Tibial nerve (tissue), 4 donors: ENCODE data around the gene WDR43. TPM values are rescaled to one million over a fixed set of nuclear protein-coding genes. Genes with fewer than 3 reads are reported as not detected.

Experiments used
- DNase-seq, 2 donors: peaks; one replicate each; pipeline ENCODE4 v3.0.0-alpha.2; 2019; ENCODE audit warnings: low spot score in 2 of 2
- H3K27ac ChIP-seq, 4 donors: fragments of 200-600 bp; sonication (generic) in 3 of 4; one replicate each; pipeline ENCODE4 v1.5.1; 2017 to 2019; ENCODE audit warnings: mild to moderate bottlenecking in 1 of 4
- H3K27me3 ChIP-seq, 2 donors: fragments of 200-600 bp; sonication (generic) in 1 of 2; one replicate each; pipeline versions ENCODE4 v1.5.1 to v1.6.0; 2017 to 2019
- H3K36me3 ChIP-seq, 3 donors: fragments of 200-600 bp; sonication (generic); one replicate each; pipeline ENCODE4 v1.5.1; 2018 to 2019
- H3K4me1 ChIP-seq, 4 donors: fragments of 200-600 bp; sonication (generic) in 3 of 4; one replicate each; pipeline ENCODE4 v1.5.1; 2017 to 2019
- H3K4me3 ChIP-seq, 4 donors: fragments of 200-600 bp; sonication (generic) in 3 of 4; one replicate each; pipeline ENCODE4 v1.5.1; 2017 to 2019; ENCODE audit warnings: mild to moderate bottlenecking in 1 of 4, moderate library complexity in 1 of 4
- H3K9me3 ChIP-seq, 4 donors: fragments of 200-600 bp; sonication (generic) in 3 of 4; one replicate each; pipeline ENCODE4 v1.5.1; 2017 to 2019
- EP300 ChIP-seq, 2 donors: sonication (generic); formaldehyde crosslinking; IDR thresholded peaks; one replicate each; pipeline ENCODE4 v1.6.1; 2017; ENCODE audit warnings: antibody characterized with exemption in 2 of 2, mild to moderate bottlenecking in 1 of 2
- POLR2A ChIP-seq, 2 donors: fragments of 450-650 bp; IDR thresholded peaks; one replicate each; pipeline ENCODE4 v1.6.1; 2017; ENCODE audit warnings: antibody characterized with exemption in 2 of 2, mild to moderate bottlenecking in 2 of 2, moderate library complexity in 2 of 2
- WGBS, 2 donors: methylation state at CpG; one replicate each; pipeline ENCODE4 v1.1.5; 2018; 5-methylcytosine and 5-hydroxymethylcytosine counted together
- total RNA-seq, 4 donors: library from RNA; depleted of rRNA; stranded (reverse); fragments of >200 nt; gene quantifications; one replicate each; pipeline ENCODE4 v1.1.0, GENCODE V29; 2016
- TF ChIP-seq, protein P1 (sequence below), 5 experiments: fragments of 200-600 bp in 3 of 5; fragments of 450-650 bp in 2 of 5; sonication (generic) in 3 of 5; IDR thresholded peaks; one replicate each; pipeline ENCODE4 v1.5.1; 2016 to 2019; ENCODE audit warnings: antibody characterized with exemption in 5 of 5, mild to moderate bottlenecking in 3 of 5, moderate library complexity in 2 of 5

The WDR43 gene
- total RNA-seq, 4 donors from 2014 or later: 32.2 to 57.6 (median 37.0) TPM

DNA sequence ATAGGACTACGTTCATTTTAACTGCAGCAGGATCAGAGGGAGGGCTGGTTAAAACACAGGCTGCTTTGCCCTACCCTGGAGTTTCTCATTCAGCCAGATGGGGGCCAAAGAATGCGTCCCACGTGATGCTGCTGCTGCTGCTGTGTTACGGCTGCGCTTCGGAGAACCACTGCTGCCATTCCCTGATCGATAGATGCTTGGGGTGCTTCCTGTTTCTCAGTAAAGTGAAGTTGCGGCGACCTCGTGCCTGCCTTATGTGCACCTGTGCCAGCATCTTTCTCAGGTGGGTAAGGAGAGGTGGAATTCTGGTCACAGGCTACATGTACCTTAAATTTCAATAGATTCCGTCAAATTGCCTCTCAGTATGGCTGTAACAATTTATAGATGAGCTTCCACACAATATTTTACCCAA is 62.0 kb downstream of the WDR43 start:
- no peak for TF ChIP-seq POLR2A (IDR thresholded peaks at IDR 0.05)
- TF ChIP-seq, protein P1, sequence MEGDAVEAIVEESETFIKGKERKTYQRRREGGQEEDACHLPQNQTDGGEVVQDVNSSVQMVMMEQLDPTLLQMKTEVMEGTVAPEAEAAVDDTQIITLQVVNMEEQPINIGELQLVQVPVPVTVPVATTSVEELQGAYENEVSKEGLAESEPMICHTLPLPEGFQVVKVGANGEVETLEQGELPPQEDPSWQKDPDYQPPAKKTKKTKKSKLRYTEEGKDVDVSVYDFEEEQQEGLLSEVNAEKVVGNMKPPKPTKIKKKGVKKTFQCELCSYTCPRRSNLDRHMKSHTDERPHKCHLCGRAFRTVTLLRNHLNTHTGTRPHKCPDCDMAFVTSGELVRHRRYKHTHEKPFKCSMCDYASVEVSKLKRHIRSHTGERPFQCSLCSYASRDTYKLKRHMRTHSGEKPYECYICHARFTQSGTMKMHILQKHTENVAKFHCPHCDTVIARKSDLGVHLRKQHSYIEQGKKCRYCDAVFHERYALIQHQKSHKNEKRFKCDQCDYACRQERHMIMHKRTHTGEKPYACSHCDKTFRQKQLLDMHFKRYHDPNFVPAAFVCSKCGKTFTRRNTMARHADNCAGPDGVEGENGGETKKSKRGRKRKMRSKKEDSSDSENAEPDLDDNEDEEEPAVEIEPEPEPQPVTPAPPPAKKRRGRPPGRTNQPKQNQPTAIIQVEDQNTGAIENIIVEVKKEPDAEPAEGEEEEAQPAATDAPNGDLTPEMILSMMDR (IDR thresholded peaks at IDR 0.05): peak in 2 of 5 experiments; percentile 13 to 15
- 11 to 20% methylated on average over 11 of the region's 11 CpGs for WGBS, 2 donors

DNA sequence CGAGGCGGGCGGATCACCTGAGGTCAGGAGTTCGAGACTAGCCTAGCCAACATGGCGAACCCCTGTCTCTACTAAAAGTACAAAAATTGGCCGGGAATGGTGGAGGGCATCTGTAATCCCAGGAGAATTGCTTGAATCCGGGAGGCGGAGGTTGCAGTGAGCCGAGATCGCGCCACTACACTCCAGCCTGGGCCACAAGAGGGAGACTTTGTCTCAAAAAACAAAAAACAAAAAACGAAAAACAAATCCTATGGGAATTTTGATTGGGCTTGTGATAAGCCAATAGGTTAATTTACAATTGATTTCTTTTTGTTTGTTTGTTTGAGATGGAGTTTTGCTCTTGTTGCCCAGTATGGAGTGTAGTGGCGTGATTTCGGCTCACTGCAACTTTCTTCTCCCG is 62.4 kb downstream of the WDR43 start:
- peaks cover 0 to 25% (median 14%) of the 10 kb centered on the region in 4 donors for H3K4me1 ChIP-seq
- no peaks in the 10 kb centered on the region for H3K9me3 ChIP-seq
- WGBS, 2 donors: 43 to 75% methylated on average over 15 of the region's 15 CpGs
- H3K36me3 ChIP-seq: no peaks in the 10 kb centered on the region
- H3K4me3 ChIP-seq: peak overlapping the region in 1 of 4 donors; percentile 24
- peak overlapping the region in 1 of 4 donors; percentile 9 for H3K27ac ChIP-seq
- TF ChIP-seq POLR2A (IDR thresholded peaks at IDR 0.05) (no peak), EP300 (IDR thresholded peaks at IDR 0.05) (no peak)
- TF ChIP-seq, protein P1 (IDR thresholded peaks at IDR 0.05): peak in 3 of 5 experiments; percentile 18 to 50 (median 29)
- no peaks in the 10 kb centered on the region for H3K27me3 ChIP-seq
- no peak for DNase-seq

More for the DNA sequence above, 62.0 kb downstream of the WDR43 start:
- peak overlapping the region in 1 of 4 donors; percentile 24 for H3K4me3 ChIP-seq
- H3K27me3 ChIP-seq: no peaks in the 10 kb centered on the region
- H3K9me3 ChIP-seq: no peaks in the 10 kb centered on the region
- DNase-seq: no peak
- no peaks in the 10 kb centered on the region for H3K36me3 ChIP-seq
- H3K4me1 ChIP-seq: peaks cover 0 to 30% (median 18%) of the 10 kb centered on the region in 4 donors
- peak overlapping the region in 1 of 4 donors; percentile 9 for H3K27ac ChIP-seq

GRCh38 chr2:28958689-28959088 is 64.2 kb downstream of the WDR43 start:
- Histone ChIP-seq H3K9me3 (no peaks in the 10 kb centered on the region), H3K4me3 (no peak overlapping the region), H3K27me3 (no peaks in the 10 kb centered on the region), H3K27ac (peak overlapping the region in 1 of 4 donors; percentile 63), H3K4me1 (peaks cover 0 to 10% (median 6%) of the 10 kb centered on the region in 4 donors), H3K36me3 (no peaks in the 10 kb centered on the region)
- DNase-seq: peak in 1 of 2 donors; percentile 68
- TF ChIP-seq EP300 (IDR thresholded peaks at IDR 0.05) (peak; percentile 15 to 42), POLR2A (IDR thresholded peaks at IDR 0.05) (no peak)
- TF ChIP-seq, protein P1 (IDR thresholded peaks at IDR 0.05): peak; percentile 51 to 89 (median 75)
- WGBS, 2 donors: 14 to 22% methylated on average over 8 to 9 of the region's 9 CpGs

- TF ChIP-seq, protein P1 (IDR thresholded peaks at IDR 0.05): no peak
- TF ChIP-seq POLR2A (IDR thresholded peaks at IDR 0.05) (no peak), EP300 (IDR thresholded peaks at IDR 0.05) (no peak)
- Histone ChIP-seq H3K27me3 (no peaks in the 10 kb centered on the region), H3K36me3 (no peaks in the 10 kb centered on the region), H3K4me3 (no peak overlapping the region), H3K27ac (peak overlapping the region in 1 of 4 donors; percentile 47), H3K9me3 (no peaks in the 10 kb centered on the region), H3K4me1 (peaks cover 0 to 10% (median 5%) of the 10 kb centered on the region in 4 donors)
- no peak for DNase-seq
- 44 to 48% methylated on average over 5 of the region's 5 CpGs for WGBS, 2 donors
These were observed 65.9 kb downstream of the WDR43 start for GRCh38 chr2:28960401-28960800.

GRCh38 chr2:28962505-28962904 is 68.0 kb downstream of the WDR43 start:
- no peak for DNase-seq
- Histone ChIP-seq H3K4me1 (peaks cover 0 to 7% (median 2%) of the 10 kb centered on the region in 4 donors), H3K27ac (no peak overlapping the region), H3K4me3 (no peak overlapping the region), H3K9me3 (no peaks in the 10 kb centered on the region), H3K36me3 (no peaks in the 10 kb centered on the region), H3K27me3 (no peaks in the 10 kb centered on the region)
- TF ChIP-seq, protein P1 (IDR thresholded peaks at IDR 0.05): no peak
- TF ChIP-seq POLR2A (IDR thresholded peaks at IDR 0.05): no peak
- WGBS, 2 donors: 96 to 100% methylated on average over 1 of the region's 1 CpG
